Activated CD4-positive, alpha-beta T cell treated with anti-CD3 and anti-CD28 coated beads for 24 hours (primary cell): ENCODE data around the gene SURF2.
A peak's percentile ranks its signal among the peaks of the same experiment; 100 is the strongest.

Experiments
- DNase-seq, 2 donors: peaks; one replicate each; pipeline ENCODE4 v3.0.0-alpha.2; 2020; ENCODE audit warnings: low read depth in 2 of 2

The SURF2 gene

DNA sequence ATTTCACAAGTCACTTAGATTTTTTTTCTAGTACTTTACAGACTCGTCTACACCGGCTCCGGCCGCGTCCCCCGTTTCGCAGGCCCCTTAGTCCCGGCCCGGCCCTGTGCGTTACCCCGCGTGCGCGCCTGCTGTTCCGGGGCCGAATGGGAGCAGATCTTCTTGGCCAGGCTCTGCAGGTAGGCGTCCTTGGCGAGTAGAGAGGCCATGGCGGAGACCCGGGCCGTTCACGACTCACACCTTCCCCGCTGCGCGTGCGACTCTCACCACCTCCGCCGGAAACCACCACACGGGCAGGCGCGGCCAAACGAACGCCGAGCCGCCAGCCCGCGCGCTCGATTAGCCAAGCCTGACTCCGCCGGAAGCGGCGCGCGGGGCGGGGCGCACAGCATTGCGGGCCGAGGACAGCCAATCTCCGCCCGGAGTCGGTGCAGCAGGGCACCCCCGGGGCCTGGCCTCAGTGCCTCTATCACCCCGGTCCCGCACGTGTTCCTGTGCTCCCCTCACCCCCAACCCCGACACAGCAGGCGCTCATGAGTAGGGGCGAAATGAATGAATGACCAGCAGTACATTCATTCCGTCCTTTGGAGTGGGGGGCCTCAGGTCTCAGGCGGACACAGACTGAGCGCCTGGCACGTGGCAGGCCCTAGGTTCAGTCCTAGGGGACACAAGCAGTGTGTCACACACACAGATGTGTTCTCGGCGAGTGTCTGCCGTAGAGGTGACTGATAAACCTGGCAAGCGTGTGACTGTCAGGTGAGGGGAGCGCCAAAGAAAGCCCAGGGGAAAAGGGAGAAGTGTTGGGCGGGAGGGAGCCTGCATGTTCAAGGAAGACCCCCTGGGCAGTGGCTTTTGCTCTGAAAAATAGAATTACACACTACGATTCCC is 20.2 kb upstream of the SURF2 start, which contains the start of gene SURF6:
Gene SURF6 (minus strand): TSS at position 265 of the 888 bp plus-strand sequence. CDS start 56 bp downstream, at position 209.
- DNase-seq: peak; percentile 88 to 92

DNA sequence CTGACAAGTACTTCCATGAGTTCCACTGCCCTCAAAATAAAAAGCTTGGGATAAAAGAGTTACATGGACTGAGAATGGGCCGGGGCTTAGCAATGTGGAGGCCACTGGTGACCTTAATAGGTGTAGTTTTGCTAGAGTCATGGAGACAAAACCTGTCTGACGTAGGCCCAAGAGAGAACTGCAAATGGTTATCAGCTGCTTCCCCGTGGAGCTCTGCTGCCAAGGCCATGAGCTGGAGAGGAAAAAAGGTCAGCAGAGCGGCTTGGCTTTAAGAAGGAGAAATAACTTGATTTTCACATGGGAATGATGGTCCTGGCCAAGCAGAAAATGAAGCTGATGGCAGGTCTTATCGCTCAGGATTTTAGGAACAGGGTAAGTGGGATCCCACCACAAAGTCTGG is 16.7 kb upstream of the SURF2 start:
- DNase-seq: no peak

DNA sequence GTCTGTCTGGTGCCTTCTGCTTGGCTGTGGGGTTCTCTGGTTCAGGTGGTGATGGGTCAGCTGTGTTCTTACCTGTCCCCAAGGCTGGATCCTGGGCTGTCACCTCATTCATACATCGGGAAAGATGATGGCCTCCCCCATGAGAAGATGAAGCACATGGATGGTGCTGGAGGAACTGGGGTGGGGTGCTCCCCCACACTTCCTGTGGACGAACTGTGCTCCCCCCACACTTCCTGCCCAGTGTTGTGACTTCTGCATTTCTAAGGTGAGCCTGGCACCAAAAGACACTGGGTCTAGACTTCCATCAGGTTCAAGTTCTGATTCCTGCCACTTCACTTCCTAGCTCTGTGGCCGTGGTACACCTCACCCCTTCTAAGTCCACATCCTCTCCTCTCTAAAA is 16.1 kb upstream of the SURF2 start:
- DNase-seq: no peak

DNA sequence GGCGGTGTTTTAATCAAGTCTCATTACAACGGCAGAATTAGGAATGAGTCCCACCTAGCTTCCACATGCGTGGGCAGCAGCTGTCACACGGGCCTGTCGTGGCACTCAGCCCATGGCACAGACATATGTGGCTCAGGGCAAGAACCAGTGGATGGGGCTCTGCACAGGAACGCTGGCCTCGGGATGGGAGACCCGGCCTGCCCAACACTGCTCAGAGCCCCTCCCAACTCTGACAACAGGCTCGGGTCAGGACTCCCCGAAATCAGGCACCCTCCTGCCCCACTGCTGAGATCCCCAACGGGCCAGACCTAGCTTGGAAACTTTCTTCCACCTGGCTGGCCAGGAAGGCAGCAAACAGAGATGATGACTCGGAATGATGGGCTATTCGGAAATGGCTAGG is 15.4 kb upstream of the SURF2 start:
- DNase-seq: no peak

DNA sequence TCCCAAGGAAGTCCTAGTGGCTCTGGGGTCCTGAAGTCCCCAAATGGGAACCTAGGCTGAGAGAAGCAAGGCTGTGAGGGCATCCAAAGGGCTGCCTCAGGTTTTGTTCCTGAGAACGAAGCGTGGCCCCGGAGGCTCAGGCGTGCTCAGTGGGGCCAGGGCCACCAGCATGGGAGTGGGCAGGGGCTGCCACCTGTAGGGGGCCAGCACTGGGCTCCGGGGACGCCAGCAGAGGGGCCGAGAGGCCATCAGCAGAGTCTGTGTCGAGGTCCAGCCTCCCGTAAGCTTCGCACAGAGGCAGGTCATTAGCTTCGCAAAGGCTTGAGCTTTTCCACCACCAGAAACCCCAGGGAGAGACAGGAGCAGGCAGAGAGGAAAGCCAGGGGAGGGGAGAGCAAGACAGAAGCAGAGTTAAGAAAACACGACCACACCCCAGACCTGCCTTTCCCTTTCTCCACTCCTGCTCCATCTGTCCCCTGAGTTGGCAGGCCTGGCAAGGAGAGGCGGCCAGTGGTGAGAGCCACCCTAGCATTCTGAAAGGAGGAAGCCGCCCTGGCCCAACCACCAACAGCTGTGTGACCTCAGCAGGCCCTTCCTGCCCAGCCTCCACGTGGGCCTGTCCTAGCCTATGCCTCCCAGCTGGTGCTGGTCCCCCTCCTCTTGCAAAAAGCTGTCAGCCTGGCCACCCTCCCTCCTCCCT is 14.8 kb upstream of the SURF2 start:
- no peak for DNase-seq

DNA sequence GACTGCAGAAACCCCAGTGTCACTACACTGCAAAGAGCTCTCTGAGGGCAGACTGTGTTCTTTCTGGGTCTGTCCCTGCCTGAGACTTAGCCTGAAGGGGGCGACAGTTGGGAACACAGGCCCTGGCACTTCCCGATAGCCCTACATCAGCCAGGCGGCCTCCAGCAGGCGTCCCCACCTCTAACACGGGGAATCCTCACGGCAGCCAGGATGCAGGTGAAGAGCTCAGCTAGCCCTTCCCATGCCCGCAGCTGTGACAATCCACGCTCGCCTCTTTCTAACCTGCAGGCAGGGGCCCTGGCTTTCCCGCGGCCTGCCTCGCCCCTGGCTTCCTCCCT is 14.3 kb upstream of the SURF2 start:
- DNase-seq: no peak

DNA sequence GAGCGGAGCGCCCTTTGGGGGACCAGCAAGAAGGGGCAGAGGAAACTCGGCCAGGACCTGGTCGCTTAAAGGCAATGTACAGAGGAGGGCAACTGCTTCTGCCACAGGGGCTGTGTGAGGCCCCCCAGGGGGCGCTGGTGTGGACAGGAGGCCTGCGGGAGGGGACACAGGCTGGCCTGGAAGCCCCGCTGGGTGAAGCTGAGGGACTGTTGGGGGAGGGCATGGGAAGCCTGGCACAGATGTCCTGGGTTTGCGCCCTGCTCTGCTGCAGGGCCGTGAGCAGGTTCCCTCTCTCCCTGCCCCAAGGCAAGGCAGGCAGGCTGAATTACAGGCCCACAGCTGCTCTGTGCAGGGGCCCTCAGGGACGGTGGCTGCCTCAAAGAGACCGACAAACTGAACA is 13.8 kb upstream of the SURF2 start:
- DNase-seq: no peak

DNA sequence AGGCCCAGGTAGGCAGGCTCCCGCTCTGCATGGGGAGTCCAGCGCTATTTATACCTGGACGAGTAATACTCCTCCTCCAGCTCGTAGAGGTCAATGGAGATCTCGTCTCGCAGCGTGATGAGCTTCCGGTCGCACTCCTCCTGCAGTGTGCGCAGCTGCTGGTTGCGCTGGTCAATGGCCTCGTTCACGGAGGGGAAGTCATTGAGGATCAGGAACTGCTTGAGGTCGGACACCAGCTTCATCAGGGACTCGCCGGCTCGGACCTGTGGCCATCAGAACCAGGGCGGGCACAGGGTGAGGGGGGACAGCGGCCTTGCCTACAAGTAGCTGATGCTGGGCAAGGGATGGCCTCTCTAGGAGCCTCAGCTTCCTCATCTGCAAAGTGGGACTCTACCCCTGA is 12.3 kb upstream of the SURF2 start:
- no peak for DNase-seq

DNA sequence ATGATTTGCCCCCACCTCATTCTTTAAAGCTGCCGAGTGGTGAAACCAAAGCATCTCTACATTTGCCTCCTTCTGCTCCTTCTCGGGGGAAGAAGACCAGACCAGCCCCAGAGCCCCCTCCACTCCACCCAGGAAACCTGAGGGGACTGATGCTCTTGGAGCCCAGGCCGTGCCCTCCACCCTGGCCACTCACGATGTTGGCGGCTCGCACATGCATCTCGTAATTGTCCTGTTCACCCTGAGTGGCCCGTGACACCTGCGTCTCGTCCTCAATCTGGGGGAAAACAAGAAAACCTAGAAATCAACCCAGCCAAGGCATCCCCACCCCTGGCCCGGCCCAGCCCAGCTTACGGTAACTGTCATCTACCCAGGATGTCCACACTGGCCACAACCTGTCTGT is 11.4 kb upstream of the SURF2 start:
- no peak for DNase-seq

DNA sequence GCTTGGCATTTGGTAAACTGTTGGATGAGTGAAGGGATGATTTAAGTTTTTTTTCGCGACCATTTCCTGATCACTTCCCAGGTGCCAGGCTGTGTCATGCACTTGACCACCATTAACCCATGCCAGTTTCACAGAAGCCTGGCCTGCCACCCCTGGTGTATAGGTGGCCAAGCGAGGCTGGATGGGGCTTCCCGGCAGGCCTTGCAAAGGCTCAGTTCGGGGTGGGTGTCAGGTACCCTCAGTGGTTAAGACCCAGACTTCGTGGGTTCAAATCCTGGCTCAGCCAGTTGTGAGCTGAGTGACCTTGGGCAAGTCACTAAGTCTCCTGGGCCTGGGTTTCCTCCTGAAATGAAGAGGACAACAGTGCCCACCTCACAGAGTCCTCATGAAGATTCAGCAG is 10.8 kb upstream of the SURF2 start:
- DNase-seq: no peak

DNA sequence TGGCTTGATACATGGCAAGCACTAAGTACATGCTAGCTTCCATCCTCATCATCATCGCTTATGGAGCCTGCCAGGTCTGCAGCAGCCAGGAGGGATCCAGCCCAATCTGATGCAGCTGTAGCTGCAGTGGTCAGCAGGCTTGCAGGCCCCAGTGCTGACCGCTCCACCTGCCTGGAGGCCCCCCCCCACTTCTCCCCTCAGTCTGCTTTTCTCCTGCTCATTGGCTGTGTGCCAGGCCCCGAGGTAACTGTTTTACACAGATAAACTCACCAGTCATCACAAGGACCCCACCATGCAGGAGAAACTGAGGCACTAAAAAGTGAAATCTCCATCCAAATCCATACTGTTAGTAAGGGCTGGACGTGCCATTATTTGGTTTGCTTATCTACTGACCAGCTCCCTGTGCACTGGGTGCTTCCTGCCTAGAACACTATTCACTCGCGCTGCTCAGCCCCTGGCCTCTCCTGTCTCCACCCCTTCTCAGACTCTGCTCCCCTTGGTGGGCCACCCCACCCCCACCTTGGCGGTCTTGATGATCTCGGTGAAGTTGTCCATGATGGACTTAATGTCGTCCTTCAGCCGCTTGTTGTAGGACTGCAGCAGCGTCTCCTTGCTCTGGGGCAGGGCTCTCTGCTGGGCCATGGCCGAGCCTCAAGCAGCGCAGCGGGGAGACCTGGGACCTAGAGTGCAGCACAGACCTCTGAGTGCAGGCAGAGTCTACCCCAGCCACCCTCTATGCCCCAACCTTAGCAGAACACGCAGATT is 10.1 kb upstream of the SURF2 start:
- DNase-seq: no peak

DNA sequence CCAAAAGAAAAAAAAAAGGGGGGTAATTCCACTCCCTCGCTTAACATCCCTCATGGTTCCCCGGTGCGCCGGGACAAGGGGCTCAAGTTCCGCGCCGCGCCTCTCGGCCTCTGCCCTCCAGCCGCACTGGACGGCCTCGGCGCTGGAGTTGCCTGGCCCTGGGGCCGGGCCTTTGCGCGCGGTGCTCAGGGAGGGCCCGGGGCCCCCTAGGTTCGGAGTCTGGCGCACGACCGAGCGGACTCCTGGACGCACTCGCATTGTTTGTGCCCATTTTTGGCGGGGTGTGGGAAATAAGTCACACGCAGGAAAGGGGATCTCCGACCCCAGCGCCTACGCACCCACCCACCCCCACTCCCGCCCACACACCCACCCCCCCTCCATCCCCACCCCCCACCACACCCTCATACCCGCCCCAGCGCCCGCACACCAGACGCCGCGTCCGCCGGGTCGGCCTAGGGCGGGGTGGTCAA is 8.8 kb upstream of the SURF2 start:
- no peak for DNase-seq

DNA sequence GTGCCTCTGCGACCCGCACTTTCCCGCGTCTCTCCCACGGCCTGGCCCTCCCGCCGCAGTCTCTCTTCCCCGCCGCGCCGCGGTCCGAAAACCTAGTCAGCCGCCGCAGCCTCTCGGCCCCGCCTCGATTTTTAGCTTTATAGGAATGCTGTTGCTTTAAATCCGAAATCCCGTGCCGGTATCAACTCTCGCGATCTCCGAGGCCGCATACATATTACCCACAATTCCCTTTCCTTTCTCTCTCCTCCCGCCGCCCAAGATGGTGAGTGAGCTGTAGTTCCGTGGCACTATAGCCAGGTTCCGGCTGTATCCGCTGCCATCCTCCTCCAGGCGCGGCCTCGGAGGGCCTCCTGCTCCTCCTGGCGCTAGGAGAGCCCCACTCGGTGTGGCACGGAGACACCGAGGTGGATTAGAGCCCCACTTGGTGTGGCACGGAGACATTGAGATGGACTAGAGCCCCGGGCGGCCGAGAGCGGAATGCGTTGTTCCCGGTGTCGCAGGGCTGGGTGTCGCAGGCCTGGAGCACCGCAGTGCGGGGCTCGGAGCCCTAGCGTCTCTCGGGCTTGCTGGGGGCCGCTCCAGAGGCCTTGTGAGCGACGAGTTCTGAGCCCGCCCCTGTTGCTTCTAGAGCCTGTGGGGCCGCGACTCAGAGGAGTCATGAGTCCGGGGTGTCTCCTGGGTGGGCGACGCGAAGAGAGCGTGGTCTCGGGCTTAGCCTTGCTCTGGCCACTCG is 8.2 kb upstream of the SURF2 start, which contains the start of the genes MED22 and RPL7A:
Gene MED22 (minus strand): TSS at position 147 of the 733 bp plus-strand sequence. CDS start 1,469 bp downstream, outside the sequence.
Gene RPL7A (plus strand): TSS at position 234 of the 733 bp plus-strand sequence. CDS start 26 bp downstream, at position 260.
- DNase-seq: peak; percentile 88 to 94

DNA sequence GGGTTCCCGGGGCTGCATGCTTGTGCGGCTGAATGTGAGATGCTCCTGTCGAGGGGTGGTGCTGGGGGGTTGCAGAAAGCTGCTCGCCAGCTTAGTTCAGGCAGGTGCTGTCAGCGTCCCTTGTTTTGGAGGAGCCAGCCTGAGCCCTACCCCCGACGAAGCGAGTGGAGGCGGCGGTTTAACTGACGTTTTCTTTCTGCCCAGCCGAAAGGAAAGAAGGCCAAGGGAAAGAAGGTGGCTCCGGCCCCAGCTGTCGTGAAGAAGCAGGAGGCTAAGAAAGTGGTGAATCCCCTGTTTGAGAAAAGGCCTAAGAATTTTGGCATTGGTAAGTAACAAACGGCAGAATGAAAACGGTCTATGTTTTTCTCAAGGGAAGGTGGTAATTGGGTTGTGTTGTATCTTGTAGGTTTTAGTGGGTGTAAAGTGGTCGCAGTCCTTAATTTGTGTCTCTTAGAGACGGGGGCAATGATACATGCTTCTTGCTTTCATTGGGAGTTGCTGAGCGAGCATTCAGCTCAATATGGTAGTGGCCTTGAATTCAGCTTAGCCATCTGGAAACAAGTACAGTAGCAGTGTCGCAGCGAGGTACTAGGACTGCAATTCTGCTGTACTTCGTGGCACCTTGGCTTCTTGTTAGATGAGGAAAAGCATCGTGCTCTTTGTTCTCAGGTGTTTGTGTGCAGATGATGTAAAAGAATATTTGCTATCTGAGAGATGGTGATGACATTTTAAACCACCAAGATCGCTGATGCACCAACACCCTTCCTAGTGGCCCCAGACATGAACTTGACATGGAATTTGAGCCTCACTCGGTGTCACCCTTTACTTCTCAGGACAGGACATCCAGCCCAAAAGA is 7.4 kb upstream of the SURF2 start:
- no peak for DNase-seq

DNA sequence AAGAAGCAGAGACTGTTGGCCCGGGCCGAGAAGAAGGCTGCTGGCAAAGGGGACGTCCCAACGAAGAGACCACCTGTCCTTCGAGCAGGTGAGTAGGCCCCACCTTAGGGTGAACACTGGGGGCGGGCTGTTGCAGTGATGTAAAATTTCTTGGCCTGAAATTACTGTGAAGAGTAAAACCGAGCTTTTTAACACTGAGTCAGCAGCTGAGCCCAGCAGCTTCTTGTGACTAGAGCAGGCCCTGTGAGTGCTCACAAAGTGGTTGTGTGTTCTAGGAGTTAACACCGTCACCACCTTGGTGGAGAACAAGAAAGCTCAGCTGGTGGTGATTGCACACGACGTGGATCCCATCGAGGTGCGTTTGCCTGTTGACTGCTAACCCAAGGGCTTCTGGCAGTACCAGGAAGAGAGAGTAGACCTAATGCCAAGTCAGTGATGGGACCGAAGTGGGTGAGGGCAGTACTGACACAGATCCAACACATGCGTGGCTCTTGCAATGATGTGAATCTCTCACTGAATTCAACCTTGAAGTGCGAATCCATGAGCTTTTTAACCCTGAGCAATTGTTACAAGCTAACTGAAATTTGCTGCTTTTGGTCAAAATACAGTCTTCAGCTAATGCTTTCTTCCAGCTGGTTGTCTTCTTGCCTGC is 6.3 kb upstream of the SURF2 start:
- no peak for DNase-seq

DNA sequence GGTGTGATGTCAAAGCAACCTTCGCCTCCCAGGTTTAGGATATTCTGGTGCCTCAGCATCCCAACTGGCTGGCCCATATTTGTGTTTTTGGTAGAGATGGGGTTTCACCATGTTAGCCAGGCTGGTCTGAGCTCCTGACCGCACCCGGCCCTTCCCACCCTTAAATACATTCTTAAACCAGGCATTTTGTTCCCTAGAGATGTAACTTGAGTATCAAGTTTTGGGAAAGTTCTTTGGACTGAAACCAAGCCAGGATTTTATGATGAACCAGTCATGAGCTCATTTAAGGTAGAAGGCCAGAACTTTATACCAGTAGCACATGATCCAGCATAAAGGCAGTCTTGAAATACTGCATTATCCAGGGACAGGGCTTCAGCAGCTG is 4.8 kb upstream of the SURF2 start:
- no peak for DNase-seq

DNA sequence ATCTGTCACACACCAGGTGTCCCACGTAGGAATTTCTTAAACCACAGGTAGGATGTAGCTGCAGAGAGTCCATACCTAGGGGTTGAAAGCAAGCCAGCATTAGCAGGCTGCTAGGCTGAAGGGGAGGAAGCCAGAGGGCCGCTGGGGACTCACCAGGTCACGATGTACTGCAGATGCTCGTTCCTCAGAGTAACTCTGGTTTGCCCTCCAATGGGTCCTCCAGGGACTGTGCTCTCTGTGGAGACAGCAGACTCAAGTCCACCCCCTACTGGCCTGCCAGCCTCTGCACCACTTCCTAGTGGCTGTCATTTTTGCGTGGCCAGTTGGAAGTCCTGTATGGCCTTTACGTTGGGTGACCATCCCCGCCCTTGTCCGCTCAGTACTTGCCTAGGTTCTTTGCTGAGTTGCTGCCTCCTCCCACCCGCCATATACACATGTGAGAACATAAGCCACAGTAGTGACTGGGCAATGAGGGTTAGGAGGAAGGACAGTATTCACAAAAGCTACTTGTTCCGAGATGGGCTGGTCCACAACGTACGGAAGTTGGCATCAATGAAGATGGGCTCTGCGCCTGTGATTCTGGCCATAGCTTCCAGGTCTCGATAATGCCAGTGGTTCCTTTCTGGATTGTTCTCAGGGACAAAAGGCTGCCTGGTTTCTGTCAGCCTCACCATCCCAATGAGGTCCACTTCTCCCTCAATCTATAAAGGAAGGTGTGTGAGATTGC is 4.3 kb upstream of the SURF2 start:
- DNase-seq: no peak

DNA sequence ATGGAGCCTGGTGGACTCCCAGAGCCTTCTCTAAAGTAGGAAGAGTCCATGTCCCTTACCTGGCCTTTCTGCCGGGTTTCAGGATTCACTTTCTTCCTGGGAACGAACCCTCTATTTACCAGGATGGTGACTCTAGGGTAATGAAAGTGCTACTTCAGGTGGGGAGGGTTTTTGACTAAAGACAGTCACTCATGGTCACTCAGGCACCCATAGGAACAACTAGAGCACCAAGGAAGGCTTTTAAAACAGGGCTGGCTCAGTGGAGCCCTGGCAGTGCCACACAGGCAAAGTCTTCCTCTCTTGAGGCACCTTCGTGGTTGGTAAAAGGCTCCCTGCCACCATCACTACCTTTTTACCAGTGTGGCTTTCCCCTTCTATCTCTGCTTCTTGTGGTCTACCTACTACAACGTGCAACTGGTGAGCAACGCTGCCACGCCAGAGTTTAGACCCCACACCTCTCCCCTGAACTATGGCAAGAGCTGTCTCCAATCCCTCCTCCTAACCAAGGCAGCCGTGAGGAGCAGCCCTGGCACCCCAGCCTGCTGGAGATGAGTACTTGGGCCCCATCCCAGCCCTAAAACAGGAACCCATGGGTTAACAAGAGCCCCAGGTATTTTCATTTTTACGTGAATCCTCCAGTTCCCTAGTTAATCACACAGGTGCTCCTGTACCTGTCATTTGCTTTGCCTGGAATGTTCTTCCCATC is 3.6 kb upstream of the SURF2 start:
- no peak for DNase-seq

DNA sequence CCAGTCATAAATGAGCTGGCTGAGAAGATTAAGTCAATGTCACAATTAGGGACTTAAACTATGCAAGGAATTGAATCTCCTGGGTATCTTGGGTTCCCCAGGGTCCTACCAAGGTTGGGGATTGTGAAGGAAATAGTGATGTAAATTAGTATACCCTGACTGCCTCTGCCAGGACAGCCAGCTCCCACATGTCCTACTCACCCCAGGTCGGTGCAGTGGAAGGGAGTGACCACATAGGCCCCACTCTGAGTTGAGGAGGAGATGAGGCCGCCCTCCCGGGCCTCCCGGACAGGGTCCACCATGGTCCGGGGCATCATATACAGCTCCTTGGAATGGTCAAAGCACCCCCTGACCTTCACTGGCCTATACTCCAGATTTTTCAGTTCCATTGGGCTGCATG is 2.8 kb upstream of the SURF2 start:
- DNase-seq: no peak
